Muscle of arm (tissue), 12 donors: Measurements from ENCODE around the gene ARHGAP22. TPM values are rescaled to one million over a fixed set of nuclear protein-coding genes. Genes with fewer than 3 reads are reported as not detected.

Experiments used
- DNase-seq: peaks from one replicate; pipeline ENCODE4 v3.0.0-alpha.2; 2013
- polyA plus RNA-seq, 12 donors: library from polyadenylated mRNA; unstranded; fragments of 120-200 nt; gene quantifications; one replicate each; pipeline ENCODE4 v1.2.1, GENCODE V29; 2013; ENCODE audit not compliant: insufficient read length in 12 of 12

Gene ARHGAP22
- polyA plus RNA-seq, 12 donors: 0.76 to 3.4 (median 1.3) TPM; not detected in 2

- no peak for DNase-seq
These were observed 13.9 kb downstream of the ARHGAP22 start for GRCh38 chr10:48590945-48591344.

- no peak for DNase-seq
These were observed 15.6 kb downstream of the ARHGAP22 start for GRCh38 chr10:48589266-48589665.

DNA sequence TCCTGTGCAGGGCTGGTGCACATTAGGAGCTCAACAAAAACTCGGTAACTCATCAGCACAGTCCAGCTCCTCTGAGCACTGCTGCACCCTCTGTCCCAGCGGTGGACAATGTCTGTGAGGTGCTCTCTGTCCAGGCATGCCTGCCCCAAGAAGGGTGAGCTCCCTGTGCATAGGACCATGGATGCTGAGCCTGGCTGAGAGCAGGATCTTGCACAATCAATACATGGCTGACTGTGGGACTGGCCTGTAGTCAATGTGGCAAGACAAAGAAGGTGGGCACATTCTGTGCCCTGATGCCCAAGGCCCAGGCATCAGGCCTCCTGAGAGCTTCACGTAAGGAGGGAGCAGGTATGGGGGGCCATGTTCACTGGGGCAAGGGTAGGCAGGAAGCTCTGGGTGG, 17.1 kb downstream of the ARHGAP22 start:
- DNase-seq: no peak

- no peak for DNase-seq
These were observed 17.8 kb downstream of the ARHGAP22 start for GRCh38 chr10:48587101-48587500.

DNA sequence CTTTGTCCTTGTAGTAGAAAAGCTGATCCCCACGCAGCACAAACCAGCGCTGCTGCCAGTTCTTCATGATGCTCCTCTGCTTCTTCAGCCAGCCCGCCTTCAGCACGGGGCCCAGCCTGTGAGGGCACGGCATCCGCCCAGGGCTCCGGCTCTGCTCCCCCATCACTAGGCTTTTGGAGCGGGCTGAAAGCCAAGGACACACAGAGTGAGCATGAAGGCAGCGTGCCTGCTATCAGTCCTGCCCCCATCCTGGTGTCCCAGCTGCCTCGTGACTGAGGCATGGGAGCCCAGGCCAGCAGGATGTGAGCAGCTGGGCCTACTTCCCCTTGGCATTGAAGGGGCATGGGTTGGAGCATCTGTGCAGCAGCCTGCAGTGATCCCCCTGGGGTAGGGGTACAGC, 21.9 kb downstream of the ARHGAP22 start:
- DNase-seq: no peak

- DNase-seq: no peak
These were observed 24.6 kb downstream of the ARHGAP22 start for GRCh38 chr10:48580236-48580635.

DNA sequence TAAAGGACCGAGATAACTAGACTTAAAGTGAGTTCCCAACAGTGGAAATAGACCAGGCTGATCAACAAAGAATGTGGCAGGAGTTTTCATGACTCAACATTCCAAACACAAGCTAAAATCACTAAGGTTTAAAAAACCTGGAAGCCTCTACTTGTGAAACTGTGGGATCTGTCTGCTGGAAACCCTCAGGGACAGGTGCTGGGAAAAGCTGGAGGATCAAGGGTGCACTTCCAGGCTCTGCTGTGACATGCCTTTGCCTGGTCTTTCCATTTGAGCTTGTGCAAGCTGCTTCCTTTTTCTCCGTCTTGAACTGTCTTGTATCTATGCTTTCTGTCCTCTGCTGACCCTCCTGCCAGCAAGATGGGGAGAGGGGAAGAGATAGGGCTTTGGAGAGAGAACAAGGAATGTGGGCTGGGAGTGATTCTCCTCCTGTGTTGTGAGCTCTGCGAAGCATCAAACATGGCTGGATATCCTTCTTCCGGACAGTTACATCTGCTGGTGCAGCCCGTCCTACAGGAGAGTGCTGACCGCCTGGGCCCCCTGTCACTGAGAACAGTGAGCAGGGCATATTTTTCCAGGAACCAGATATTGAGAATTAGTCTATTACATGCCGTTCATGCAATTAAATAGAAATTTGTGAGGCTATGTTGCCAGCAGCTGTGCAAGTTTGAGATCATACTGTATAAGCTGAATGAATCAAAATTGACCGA, 25.5 kb downstream of the ARHGAP22 start:
- no peak for DNase-seq

GRCh38 chr10:48577158-48577557, 27.7 kb downstream of the ARHGAP22 start:
- no peak for DNase-seq

DNA sequence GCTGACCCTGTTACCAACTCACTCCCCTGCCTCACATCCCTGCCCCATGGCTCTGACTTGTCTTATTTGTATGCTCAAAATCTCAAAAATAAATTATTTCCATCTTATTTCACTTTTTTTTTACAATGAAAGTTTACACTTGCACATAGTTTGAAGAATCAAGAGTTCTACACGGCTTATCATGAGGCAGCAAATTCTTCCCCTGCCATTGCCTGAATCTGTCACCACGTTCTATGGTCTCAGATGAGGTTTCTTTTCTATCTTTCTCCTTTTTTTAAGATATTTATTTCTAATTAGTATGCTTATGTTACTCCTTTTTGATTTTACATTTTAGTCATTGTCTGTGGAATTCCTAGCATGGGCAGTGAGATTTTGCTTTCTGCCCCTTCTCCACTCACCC, 28.4 kb downstream of the ARHGAP22 start:
- DNase-seq: no peak

GRCh38 chr10:48575901-48576300, 29.0 kb downstream of the ARHGAP22 start:
- DNase-seq: no peak

DNA sequence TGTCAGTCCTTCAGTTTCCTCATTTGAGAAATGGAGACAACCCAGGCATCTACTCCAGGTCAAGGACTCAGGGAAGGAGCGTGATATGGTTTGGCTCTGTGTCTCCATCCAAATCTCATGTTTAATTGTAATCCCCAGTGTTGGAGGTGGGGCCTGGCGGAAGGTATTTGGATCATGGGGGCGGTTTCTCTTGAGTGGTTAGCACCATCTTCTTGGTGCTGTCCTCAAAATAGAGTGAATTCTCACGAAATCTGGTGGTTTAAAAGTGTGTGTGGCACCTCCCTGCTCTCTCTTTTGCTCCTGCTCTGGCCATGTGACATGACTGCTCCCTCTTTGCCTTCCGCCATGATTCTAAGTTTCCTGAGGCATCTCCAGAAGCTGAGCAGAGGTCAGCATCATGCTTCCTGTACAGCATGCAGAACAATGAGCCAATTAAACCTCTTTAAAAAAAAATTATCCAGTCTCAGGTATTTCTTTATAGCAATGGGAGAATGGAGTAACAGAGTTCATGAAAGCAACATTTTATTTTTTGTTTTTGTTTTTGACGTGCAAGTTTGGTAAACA, 30.0 kb downstream of the ARHGAP22 start:
- DNase-seq: no peak

DNA sequence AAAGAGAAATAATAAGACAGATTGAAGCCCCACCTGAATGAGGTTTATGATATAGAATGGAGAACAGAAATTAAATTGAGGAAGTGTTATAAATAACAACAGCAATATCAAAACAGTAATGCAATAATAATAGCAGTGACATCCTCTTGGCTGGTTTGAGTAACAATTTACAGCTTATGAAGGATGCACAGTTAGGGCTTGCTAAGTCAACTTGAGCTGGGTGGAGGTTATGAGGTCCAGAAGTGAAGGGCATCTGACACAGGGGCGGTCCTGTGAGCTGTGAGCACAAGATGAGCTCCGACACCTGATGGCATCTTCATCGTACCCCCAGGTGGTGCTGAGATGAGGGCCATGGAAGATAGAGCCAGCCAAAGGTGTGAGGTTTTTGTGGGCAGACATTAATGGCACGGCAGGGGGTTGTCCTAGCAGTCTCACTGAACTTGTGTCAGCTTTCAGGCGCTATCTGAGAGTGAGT, 30.5 kb downstream of the ARHGAP22 start:
- no peak for DNase-seq

DNA sequence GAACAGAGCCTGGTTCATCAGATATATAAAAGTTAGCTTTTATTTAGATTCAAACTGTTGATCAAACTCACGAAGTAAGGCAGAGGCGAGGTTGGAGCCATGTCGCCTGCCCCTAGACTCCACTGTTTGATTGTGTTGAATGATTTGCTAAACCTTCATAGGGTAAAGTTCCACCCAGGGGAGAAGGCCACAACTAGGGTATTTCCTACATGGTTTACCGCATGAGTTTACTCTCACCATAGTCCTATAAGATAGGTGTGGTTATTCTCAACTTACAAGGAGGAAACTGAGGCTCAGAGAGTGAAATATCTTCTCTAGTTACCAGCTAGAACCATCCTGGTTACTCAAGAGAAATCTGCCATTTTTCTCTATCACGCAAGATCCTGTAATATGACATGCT, 31.8 kb downstream of the ARHGAP22 start:
- no peak for DNase-seq

- no peak for DNase-seq
These were observed 32.5 kb downstream of the ARHGAP22 start for GRCh38 chr10:48572414-48572813.

DNA sequence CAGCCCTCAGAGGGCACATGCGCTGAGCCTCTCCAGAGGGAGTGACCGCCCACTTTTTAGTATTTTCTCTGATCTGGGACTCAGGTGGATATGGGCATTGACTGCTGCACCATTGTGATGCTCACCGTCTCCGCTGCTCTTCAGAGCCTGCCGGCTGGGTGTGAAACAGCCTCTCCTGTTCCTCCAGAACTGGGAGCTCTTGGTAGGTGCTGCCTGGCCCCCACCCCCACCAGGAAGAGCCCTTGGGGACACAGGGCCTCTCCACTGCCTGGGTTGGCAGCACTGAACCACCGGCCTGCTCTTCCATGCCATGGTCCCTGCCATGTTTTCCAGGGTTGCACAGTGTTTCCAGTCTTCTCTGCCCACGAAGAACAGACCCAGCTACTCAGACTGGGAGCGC, 36.3 kb downstream of the ARHGAP22 start:
- no peak for DNase-seq

DNA sequence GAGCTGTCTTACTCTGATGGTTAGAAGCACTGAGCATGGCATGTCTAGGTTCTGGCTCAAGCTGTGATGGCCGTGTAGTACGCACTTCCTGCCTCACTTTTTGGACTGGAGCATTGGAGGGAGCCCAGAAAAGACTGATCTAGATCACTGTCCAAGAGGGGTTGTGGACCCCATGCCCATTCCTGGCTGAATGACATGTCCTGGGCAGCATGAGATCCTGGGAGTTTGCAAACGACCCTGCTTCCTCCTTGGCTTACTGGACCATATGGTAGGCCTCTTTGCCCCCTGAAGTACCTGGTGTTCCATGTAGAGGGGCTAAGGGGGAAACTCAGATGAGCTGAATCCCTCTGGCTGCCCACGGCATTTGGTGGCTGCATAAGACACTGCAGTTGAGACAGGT, 36.7 kb downstream of the ARHGAP22 start:
- no peak for DNase-seq

GRCh38 chr10:48567346-48567745, 37.5 kb downstream of the ARHGAP22 start:
- no peak for DNase-seq

DNA sequence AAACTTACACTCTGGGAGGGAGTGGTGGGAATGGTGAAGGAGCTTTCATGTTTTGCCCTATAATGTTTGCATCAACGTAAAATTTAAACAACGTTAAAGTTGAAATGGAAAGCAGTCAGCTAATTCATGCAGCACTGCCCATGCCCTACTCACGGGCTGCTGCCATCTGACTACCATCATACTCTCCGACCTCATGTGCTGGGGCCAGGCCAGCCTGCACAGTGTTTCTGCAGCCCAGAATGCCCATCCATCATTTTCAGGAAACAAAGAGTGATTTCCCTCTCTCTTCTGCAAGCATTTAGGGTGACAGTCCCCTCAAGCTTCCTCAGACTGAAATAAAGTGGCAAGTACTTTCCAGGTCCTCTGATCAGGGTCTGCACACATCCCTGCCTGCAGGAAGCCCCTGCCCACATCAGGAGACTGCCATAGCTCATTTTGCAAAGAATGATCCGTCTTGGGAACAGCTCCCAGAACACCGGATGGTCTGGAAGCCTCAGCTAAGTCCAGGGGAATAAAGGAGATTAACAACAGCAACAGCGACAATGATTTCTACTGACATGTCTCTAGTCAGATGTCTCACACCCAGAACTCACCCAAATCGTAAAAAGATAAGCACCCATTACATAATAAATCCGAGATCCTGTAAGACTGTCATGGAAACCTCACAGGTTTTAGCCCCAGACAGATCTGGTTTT, 40.3 kb downstream of the ARHGAP22 start:
- no peak for DNase-seq

GRCh38 chr10:48557511-48558123, 47.3 kb downstream of the ARHGAP22 start:
- no peak for DNase-seq

GRCh38 chr10:48556713-48557112, 48.2 kb downstream of the ARHGAP22 start:
- no peak for DNase-seq

- DNase-seq: no peak
These were observed 48.8 kb downstream of the ARHGAP22 start for GRCh38 chr10:48556065-48556464.

DNA sequence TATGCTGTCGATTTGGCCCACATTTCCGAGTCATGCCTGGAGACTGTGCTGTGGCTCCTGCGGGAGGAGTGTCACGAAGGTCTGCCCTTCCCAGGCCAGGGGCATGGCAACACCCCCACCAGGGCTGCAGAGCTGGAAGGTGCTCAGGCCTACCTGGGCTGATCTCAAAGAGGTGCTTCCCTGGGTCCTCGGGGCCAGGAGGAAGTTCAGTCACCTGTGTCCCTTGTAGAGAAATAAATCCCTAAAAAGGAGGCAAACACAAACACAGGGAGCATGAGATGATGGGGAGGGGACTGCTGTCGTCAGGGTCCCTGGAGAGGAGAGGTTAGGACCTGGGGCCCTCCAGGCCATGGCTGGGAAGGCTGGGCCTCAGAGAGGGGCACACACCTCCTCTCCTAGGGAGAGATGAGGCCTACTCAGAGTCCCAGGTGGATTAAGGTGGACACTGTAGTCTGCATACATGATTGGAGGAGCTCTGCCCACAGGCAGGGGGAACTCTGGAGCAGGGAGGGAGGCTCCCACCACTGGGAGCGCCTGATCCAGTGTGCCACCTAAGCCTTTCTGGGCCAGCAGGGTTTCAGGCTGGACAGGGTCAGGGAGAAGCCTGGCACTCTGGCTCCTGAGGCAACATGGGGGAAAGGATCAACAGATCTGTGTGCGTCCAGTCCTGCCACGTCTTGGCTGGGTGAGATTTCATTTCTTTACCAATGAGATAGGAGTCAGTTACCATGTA, 49.4 kb downstream of the ARHGAP22 start:
- no peak for DNase-seq
